ENCODE measurements around the gene R3HDM2. TPM values are rescaled to one million over a fixed set of nuclear protein-coding genes. Genes with fewer than 3 reads are reported as not detected.

The R3HDM2 gene
- total RNA-seq, 1 experiment from 2014 or later: 34.7 TPM

GRCh38 chr12:57237932-57238853 is 192.7 kb downstream of the R3HDM2 start:
- peaks cover 62% of the 10 kb centered on the region for H3K4me1 Mint-ChIP-seq
- peaks cover 16% of the 10 kb centered on the region for H3K36me3 Mint-ChIP-seq
- DNase-seq (ENCODE audit: low spot score) (peak; percentile 56), ATAC-seq (no peak)
- TF ChIP-seq KAT7 (CRISPR knock-in tag; IDR thresholded peaks at IDR 0.05; ENCODE audit: borderline replicate concordance) (no peak), TEAD1 (CRISPR knock-in tag; IDR thresholded peaks at IDR 0.05) (0 out of 2 replicates have a peak, but pooled peaks have one; percentile 11), NR1H2 (CRISPR knock-in tag; IDR thresholded peaks at IDR 0.05) (no peak), JUN (CRISPR knock-in tag; IDR thresholded peaks at IDR 0.05) (no peak), CBFB (CRISPR knock-in tag; IDR thresholded peaks at IDR 0.05; ENCODE audit: low read depth) (no peak), ZNF138 (CRISPR knock-in tag; conservative IDR thresholded peaks at IDR 0.05) (no peak), ARID4B (CRISPR knock-in tag; IDR thresholded peaks at IDR 0.05; ENCODE audit: borderline replicate concordance) (peak; percentile 36; the same call in 1 of the 2 replicates), NFYB (CRISPR knock-in tag; conservative IDR thresholded peaks at IDR 0.05; ENCODE audit: low read depth) (no peak), ZNF281 (CRISPR knock-in tag; IDR thresholded peaks at IDR 0.05) (no peak), TP53 (CRISPR knock-in tag; IDR thresholded peaks at IDR 0.05) (no peak), MAX (CRISPR knock-in tag; IDR thresholded peaks at IDR 0.05) (no peak), MYBL2 (CRISPR knock-in tag; IDR thresholded peaks at IDR 0.05) (no peak), OVOL2 (CRISPR knock-in tag; IDR thresholded peaks at IDR 0.05; ENCODE audit: borderline replicate concordance) (no peak)
- H3K27me3 Mint-ChIP-seq (ENCODE audit: low read depth): peaks cover 86% of the 10 kb centered on the region
- peak overlapping the region; percentile 84 for H3K4me3 Mint-ChIP-seq
- H3K27ac Mint-ChIP-seq: no peak overlapping the region; the same call in 1 of the 2 replicates
- ChIA-PET POLR2A (interaction anchor here (0.6 to 9.7 kb wide), 6 partner anchors 8 to 222 kb away, joined by 5 to 97 read pairs (median 12); partner anchors contain the start of genes NXPH4 and SHMT2), CTCF (interaction anchor here (0.6 to 18.5 kb wide), 18 partner anchors 10 to 379 kb away, joined by 3 to 660 read pairs (median 5); partner anchors contain the start of genes INHBE, NXPH4, SHMT2 and STAC3)
- no peaks in the 10 kb centered on the region for H3K9me3 Mint-ChIP-seq

GRCh38 chr12:57237596-57237931 is 193.3 kb downstream of the R3HDM2 start:
- Mint-ChIP-seq H3K36me3 (peaks cover 20% of the 10 kb centered on the region), H3K4me1 (peaks cover 61% of the 10 kb centered on the region), H3K4me3 (peak overlapping the region; percentile 84), H3K9me3 (no peaks in the 10 kb centered on the region), H3K27ac (no peak overlapping the region), H3K27me3 (ENCODE audit: low read depth) (peaks cover 83% of the 10 kb centered on the region)
- ATAC-seq: no peak
- ChIA-PET POLR2A (interaction anchor here (0.6 to 9.7 kb wide), 5 partner anchors 8 to 24 kb away, joined by 5 to 97 read pairs (median 15); partner anchors contain the start of genes NXPH4 and SHMT2), CTCF (interaction anchor here (1.1 to 18.5 kb wide), 9 partner anchors 11 to 379 kb away, joined by 3 to 660 read pairs (median 6); partner anchors contain the start of genes NXPH4 and SHMT2)
- no peak for DNase-seq (ENCODE audit: low spot score)
- TF ChIP-seq MLX (CRISPR knock-in tag; IDR thresholded peaks at IDR 0.05) (no peak), IRF2 (CRISPR knock-in tag; IDR thresholded peaks at IDR 0.05; ENCODE audit: borderline replicate concordance, low read depth) (no peak), CDX4 (CRISPR knock-in tag; IDR thresholded peaks at IDR 0.05; ENCODE audit: borderline replicate concordance) (no peak), NR1H2 (CRISPR knock-in tag; IDR thresholded peaks at IDR 0.05) (no peak), STAT6 (CRISPR knock-in tag; conservative IDR thresholded peaks at IDR 0.05; ENCODE audit: low read depth) (no peak), AR (CRISPR knock-in tag; IDR thresholded peaks at IDR 0.05) (no peak)

Data from WTC11 (cell line).